Choroid plexus epithelial cell (primary cell): Measurements from ENCODE around the gene VRK3.

Source experiments
- DNase-seq: peaks from one replicate; pipeline ENCODE4 v3.0.0-alpha.2; 2010; ENCODE audit warnings: low read depth
- H3K4me3 ChIP-seq: 2 replicates; pipeline ENCODE4 v1.5.1; 2011; ENCODE audit warnings: low read depth, mild to moderate bottlenecking, control low read depth, low read length, moderate library complexity
- CTCF ChIP-seq: conservative IDR thresholded peaks from 2 replicates; pipeline ENCODE4 v1.5.1; 2011; ENCODE audit warnings: low read depth, mild to moderate bottlenecking, control low read depth, inconsistent platforms, low read length, moderate library complexity

The VRK3 gene

GRCh38 chr19:49988007-49988406 lies 37.2 kb downstream of the VRK3 start:
- TF ChIP-seq CTCF: no peak
- no peak overlapping the region for H3K4me3 ChIP-seq
- DNase-seq: no peak

GRCh38 chr19:49987159-49987698 lies 37.9 kb downstream of the VRK3 start:
- TF ChIP-seq CTCF: peak; percentile 29
- peak; percentile 93 for DNase-seq
- no peak overlapping the region for H3K4me3 ChIP-seq

GRCh38 chr19:49986354-49986753 lies 38.8 kb downstream of the VRK3 start:
- H3K4me3 ChIP-seq: no peak overlapping the region
- DNase-seq: no peak
- no peak for TF ChIP-seq CTCF

- no peak for DNase-seq
- no peak overlapping the region for H3K4me3 ChIP-seq
- no peak for TF ChIP-seq CTCF
Observed at GRCh38 chr19:49985871-49986270, 39.3 kb downstream of the VRK3 start.

- no peak for TF ChIP-seq CTCF
- no peak for DNase-seq
- no peak overlapping the region for H3K4me3 ChIP-seq
Observed at GRCh38 chr19:49984491-49984890, 40.7 kb downstream of the VRK3 start.

GRCh38 chr19:49983645-49984229 lies 41.4 kb downstream of the VRK3 start:
- no peak overlapping the region for H3K4me3 ChIP-seq
- peak; percentile 62 for DNase-seq
- TF ChIP-seq CTCF: peak; percentile 92
